HG02759 (cell line): Measurements from ENCODE around the gene UNC45A.

ENCODE experiments used
- ATAC-seq: cut with Tn5 transposase; IDR thresholded peaks from one replicate; pipeline ENCODE4 v1.9.1; 2021; ENCODE audit warnings: mild to moderate bottlenecking, moderate library complexity; ENCODE audit not compliant: unreplicated experiment

UNC45A gene

DNA sequence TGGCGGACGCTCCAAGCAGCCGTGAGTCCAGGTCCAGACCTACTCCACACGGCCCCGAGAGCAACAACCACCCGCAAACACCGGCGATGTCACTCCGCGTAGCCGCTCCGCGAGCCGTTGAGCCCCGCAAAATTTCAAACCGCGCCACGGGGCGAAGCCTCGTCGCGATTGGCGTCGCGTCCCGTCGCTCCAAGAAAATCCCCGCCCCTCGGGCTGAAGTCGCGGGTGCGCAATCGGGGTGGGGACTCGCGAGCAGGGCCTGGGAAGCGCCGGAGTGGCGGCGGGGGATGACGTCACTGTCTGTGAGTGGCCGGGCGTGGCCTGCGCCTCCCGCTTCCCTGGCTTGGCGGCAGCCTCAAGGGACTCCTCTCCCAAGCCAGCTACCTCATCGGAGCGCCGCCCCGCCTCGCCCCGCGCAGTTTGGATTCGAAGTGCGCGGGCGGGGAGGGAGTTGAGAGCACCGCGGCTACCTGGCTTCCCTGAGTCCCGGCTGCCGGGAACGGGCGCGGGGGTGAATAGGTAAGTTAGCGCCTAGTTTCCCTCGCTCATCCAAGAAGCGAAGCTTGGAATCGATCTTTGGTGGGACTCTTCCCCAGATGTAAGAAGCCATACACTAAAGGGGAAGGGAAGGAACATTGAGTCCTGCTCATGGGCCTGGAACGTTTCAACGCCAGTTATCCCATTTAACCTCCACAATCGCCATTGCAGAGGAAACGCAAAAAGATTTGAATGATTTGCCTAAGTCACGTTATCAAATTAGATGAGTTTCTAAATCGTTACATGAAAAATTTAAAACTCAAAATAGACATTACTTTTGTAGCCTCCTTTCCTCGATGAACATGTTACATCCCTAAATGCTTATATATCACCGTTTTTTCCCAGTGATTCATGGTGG is 59.6 kb downstream of the UNC45A start, which contains the start of gene PRC1:
TSS of gene PRC1 (minus strand) at position 119 of the 895 bp plus-strand sequence. CDS start at position 1, 118 bp downstream.
- ATAC-seq, result peak; percentile 95

DNA sequence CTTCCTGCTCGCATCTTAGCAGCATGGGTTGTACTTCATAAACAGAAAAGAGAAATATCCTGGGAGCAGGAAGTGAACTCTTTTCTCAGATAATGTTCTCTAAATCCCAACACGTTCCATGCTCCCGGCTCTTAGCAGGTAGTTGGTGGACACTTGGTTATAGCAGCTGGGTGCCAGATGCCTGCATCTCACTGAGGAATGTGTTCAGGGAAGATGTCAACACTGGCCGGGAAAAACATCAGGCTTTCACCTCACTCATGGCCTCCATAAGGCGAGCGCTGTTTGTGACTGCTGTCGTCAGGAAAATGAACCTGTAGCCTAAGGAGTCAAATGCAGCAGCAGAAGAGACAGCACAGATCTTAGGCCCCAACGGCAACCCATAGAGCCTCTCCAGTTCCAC is 63.7 kb downstream of the UNC45A start:
- ATAC-seq, result no peak

DNA sequence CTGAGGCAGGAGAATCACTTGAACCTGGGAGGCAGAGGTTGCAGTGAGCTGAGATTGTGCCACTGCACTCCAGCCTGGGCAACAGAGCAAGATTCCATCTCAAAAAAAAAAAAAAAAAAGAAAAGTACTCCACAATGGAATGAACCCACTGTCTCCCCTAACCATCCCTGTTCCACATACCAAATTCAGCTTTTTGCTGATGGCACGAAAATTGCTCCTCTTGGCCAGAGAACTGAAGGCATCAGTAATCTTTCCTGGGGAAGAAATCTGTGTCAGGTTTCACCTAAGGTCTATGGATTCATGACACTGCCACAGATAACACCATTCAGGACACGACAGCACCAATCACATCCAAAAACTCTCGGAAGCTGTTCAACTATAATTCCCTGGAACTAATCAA is 66.1 kb downstream of the UNC45A start:
- no peak for ATAC-seq
